ENCODE results near the gene VEGFD. TPM values are rescaled to one million over a fixed set of nuclear protein-coding genes. Genes with fewer than 3 reads are reported as not detected.

VEGFD gene
- polyA plus RNA-seq, 1 donor (not counting 4 experiments of a cell fraction or from before 2014, with no cell fraction given), result 0.14 TPM

DNA sequence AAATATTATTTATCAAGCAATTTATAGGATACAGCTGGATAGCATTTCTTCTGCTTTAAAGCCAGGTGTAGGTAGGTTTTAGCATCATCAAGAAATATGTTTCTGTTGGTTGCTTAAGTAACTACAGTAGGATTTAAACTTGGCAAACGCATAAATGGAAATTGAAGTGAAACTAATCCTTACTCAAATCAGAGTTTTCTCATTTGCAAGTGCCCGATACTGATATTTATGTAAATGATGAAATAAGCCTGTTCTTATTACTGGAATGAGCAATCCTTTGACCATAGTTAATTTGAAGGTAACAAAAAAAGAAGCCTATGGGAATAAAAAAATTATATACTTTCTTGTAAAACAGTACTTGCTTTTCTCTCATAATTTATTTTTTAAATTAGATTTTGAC, 25.7 kb downstream of the VEGFD start:
- Histone ChIP-seq H3K4me3 (ENCODE audit: control insufficient read depth in 2 of 3, extremely low read depth in 1 of 3, insufficient read depth in 2 of 3, low read depth in 1 of 3, low read length in 3 of 3) (no peak overlapping the region), H3K79me2 (ENCODE audit: control insufficient read depth, insufficient read depth, low read length) (no peaks in the 10 kb centered on the region), H3K4me1 (ENCODE audit: control insufficient read depth, extremely low read depth, insufficient read depth, low read length) (no peaks in the 10 kb centered on the region), H2AFZ (ENCODE audit: control insufficient read depth, low read length) (no peak overlapping the region), H3K36me3 (ENCODE audit: control insufficient read depth in 2 of 2, extremely low read depth in 1 of 2, insufficient read depth in 2 of 2, low read length in 2 of 2) (no peaks in the 10 kb centered on the region), H3K9me1 (ENCODE audit: control insufficient read depth, extremely low read depth, insufficient read depth, low read length) (no peaks in the 10 kb centered on the region), H4K20me1 (ENCODE audit: control insufficient read depth, extremely low read depth, insufficient read depth, low read length) (no peaks in the 10 kb centered on the region), H3K27me3 (ENCODE audit: control insufficient read depth, extremely low read depth, insufficient read depth, low read length) (no peaks in the 10 kb centered on the region), H3K9ac (ENCODE audit: control insufficient read depth, extremely low read depth, insufficient read depth, low read length) (no peak overlapping the region), H3K27ac (ENCODE audit: control insufficient read depth, insufficient read depth, low read length) (no peak overlapping the region), H3K9me3 (ENCODE audit: control insufficient read depth, low read depth, low read length) (no peaks in the 10 kb centered on the region), H3K4me2 (ENCODE audit: control insufficient read depth, extremely low read depth, insufficient read depth, low read depth, low read length) (no peak overlapping the region)
- no peak for TF ChIP-seq EZH2 (IDR thresholded peaks at IDR 0.05; ENCODE audit: low read length)
- no peak for DNase-seq (ENCODE audit: low read depth, low spot score)
- dilution Hi-C loops (cut with MboI; ENCODE audit: extremely low pct_ligation_motif_present, low sequenced_read_pairs), result loop anchor here (25.0 kb wide), 1 partner anchor 104 kb away; no protein-coding TSS in a partner anchor
- FAIRE-seq, result no peak

DNA sequence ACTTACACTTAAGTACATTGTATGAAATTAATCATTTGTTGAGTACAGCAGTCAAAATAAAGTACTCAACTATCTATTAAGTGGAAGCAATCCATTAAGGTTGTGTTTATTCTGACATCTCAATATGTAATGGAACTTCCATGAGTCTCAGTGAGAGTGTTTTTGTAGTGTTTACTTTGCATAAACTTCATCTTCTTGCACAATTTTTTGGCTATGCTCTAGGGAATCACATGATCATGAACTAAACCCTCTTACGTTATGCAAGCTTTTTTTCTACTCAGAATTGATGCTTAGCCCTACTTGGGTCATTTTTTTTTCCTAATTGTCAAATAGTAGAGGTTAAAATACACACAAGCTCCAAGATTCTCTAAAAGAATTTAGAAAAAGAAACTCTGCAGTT, 27.8 kb downstream of the VEGFD start:
- Histone ChIP-seq H3K27ac (ENCODE audit: control insufficient read depth, insufficient read depth, low read length) (no peak overlapping the region), H3K27me3 (ENCODE audit: control insufficient read depth, extremely low read depth, insufficient read depth, low read length) (no peaks in the 10 kb centered on the region), H3K4me1 (ENCODE audit: control insufficient read depth, extremely low read depth, insufficient read depth, low read length) (no peaks in the 10 kb centered on the region), H2AFZ (ENCODE audit: control insufficient read depth, low read length) (no peak overlapping the region), H3K9me3 (ENCODE audit: control insufficient read depth, low read depth, low read length) (no peaks in the 10 kb centered on the region), H3K36me3 (ENCODE audit: control insufficient read depth in 2 of 2, extremely low read depth in 1 of 2, insufficient read depth in 2 of 2, low read length in 2 of 2) (no peaks in the 10 kb centered on the region), H3K4me2 (ENCODE audit: control insufficient read depth, extremely low read depth, insufficient read depth, low read depth, low read length) (no peak overlapping the region), H3K4me3 (ENCODE audit: control insufficient read depth in 2 of 3, extremely low read depth in 1 of 3, insufficient read depth in 2 of 3, low read depth in 1 of 3, low read length in 3 of 3) (no peak overlapping the region), H3K9ac (ENCODE audit: control insufficient read depth, extremely low read depth, insufficient read depth, low read length) (no peak overlapping the region), H4K20me1 (ENCODE audit: control insufficient read depth, extremely low read depth, insufficient read depth, low read length) (no peaks in the 10 kb centered on the region), H3K79me2 (ENCODE audit: control insufficient read depth, insufficient read depth, low read length) (no peaks in the 10 kb centered on the region), H3K9me1 (ENCODE audit: control insufficient read depth, extremely low read depth, insufficient read depth, low read length) (no peaks in the 10 kb centered on the region)
- DNase-seq (ENCODE audit: low read depth, low spot score) (no peak), FAIRE-seq (no peak)
- TF ChIP-seq EZH2 (IDR thresholded peaks at IDR 0.05; ENCODE audit: low read length), result no peak
- dilution Hi-C loops (cut with MboI; ENCODE audit: extremely low pct_ligation_motif_present, low sequenced_read_pairs), result loop anchor here (25.0 kb wide), 1 partner anchor 106 kb away; no protein-coding TSS in a partner anchor

DNA sequence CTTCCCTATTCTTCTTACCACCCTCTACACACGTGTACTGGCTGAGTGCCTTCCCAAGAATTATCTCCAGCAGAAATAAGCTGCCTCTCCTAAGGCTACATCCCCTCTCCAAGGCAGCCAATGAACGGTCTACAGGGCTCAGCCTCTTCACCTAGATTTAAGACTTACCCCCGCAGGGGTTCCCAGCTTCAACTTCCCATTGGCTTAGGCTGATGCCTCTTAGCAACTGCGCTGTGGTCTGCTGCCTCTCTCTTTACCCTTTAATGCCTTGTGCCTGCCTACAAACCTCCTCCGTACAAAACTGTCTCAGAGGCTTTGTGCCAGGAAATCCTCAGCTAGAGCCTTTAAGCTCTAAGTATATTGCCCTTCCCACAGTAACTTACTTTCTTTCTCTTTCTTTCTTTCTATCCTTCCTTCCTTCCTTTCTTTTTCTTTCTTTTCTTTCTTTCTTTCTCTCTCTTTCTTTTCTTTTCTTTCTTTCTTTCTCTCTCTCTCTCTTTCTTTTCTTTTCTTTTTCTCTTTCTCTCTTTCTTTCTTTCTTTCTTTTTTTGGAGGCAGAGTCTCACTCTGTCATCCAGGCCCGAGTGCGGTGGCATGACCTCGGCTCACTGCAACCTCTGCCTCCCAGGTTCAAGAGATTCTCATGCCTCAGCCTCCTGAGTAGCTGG, 33.8 kb downstream of the VEGFD start:
- dilution Hi-C loops (cut with MboI; ENCODE audit: extremely low pct_ligation_motif_present, low sequenced_read_pairs), result loop anchor here (25.0 kb wide), 1 partner anchor 112 kb away; no protein-coding TSS in a partner anchor
- H2AFZ ChIP-seq (ENCODE audit: control insufficient read depth, low read length), result no peak overlapping the region
- no peak overlapping the region for H3K4me2 ChIP-seq (ENCODE audit: control insufficient read depth, extremely low read depth, insufficient read depth, low read depth, low read length)
- no peak overlapping the region for H3K27ac ChIP-seq (ENCODE audit: control insufficient read depth, insufficient read depth, low read length)
- DNase-seq (ENCODE audit: low read depth, low spot score), result no peak
- FAIRE-seq, result no peak
- no peaks in the 10 kb centered on the region for H4K20me1 ChIP-seq (ENCODE audit: control insufficient read depth, extremely low read depth, insufficient read depth, low read length)
- no peaks in the 10 kb centered on the region for H3K9me3 ChIP-seq (ENCODE audit: control insufficient read depth, low read depth, low read length)
- no peaks in the 10 kb centered on the region for H3K36me3 ChIP-seq (ENCODE audit: control insufficient read depth in 2 of 2, extremely low read depth in 1 of 2, insufficient read depth in 2 of 2, low read length in 2 of 2)
- no peaks in the 10 kb centered on the region for H3K9me1 ChIP-seq (ENCODE audit: control insufficient read depth, extremely low read depth, insufficient read depth, low read length)
- H3K79me2 ChIP-seq (ENCODE audit: control insufficient read depth, insufficient read depth, low read length), result no peaks in the 10 kb centered on the region
- no peaks in the 10 kb centered on the region for H3K27me3 ChIP-seq (ENCODE audit: control insufficient read depth, extremely low read depth, insufficient read depth, low read length)
- no peak overlapping the region for H3K4me3 ChIP-seq (ENCODE audit: control insufficient read depth in 2 of 3, extremely low read depth in 1 of 3, insufficient read depth in 2 of 3, low read depth in 1 of 3, low read length in 3 of 3)
- H3K9ac ChIP-seq (ENCODE audit: control insufficient read depth, extremely low read depth, insufficient read depth, low read length), result no peak overlapping the region
- no peak for TF ChIP-seq EZH2 (IDR thresholded peaks at IDR 0.05; ENCODE audit: low read length)
- TF ChIP-seq, protein P1, sequence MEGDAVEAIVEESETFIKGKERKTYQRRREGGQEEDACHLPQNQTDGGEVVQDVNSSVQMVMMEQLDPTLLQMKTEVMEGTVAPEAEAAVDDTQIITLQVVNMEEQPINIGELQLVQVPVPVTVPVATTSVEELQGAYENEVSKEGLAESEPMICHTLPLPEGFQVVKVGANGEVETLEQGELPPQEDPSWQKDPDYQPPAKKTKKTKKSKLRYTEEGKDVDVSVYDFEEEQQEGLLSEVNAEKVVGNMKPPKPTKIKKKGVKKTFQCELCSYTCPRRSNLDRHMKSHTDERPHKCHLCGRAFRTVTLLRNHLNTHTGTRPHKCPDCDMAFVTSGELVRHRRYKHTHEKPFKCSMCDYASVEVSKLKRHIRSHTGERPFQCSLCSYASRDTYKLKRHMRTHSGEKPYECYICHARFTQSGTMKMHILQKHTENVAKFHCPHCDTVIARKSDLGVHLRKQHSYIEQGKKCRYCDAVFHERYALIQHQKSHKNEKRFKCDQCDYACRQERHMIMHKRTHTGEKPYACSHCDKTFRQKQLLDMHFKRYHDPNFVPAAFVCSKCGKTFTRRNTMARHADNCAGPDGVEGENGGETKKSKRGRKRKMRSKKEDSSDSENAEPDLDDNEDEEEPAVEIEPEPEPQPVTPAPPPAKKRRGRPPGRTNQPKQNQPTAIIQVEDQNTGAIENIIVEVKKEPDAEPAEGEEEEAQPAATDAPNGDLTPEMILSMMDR (optimal IDR thresholded peaks at IDR 0.05 in 1 of 3, IDR thresholded peaks at IDR 0.05 in 1 of 3, conservative IDR thresholded peaks at IDR 0.05 in 1 of 3; ENCODE audit: extremely low read depth in 1 of 3, insufficient read depth in 2 of 3, low read length in 3 of 3), result no peak
- no peaks in the 10 kb centered on the region for H3K4me1 ChIP-seq (ENCODE audit: control insufficient read depth, extremely low read depth, insufficient read depth, low read length)

Data from keratinocyte (primary cell).